ENCODE measurements around the gene ZNF697.
A peak's percentile ranks its signal among the peaks of the same experiment; 100 is the strongest.
"Not testable (repeated sequence)": the region's sequence is repeated elsewhere in the genome, so short reads cannot be mapped to it uniquely, and the experiment has no call there.

ZNF697 gene

GRCh38 chr1:119622311-119623192, 25.5 kb downstream of the ZNF697 start:
- H2BK15ac ChIP-seq (ENCODE audit: low read depth, poor library complexity, severe bottlenecking) = no peak overlapping the region
- H2BK5ac ChIP-seq (ENCODE audit: low read depth, low read length, poor library complexity, severe bottlenecking) = no peak overlapping the region
- H3K4me3 ChIP-seq (ENCODE audit: insufficient read depth in 1 of 2, low read depth in 1 of 2, low read length in 2 of 2) = no peak overlapping the region
- H3K4me1 ChIP-seq (ENCODE audit: control insufficient read depth, insufficient read depth, low read depth, low read length) = peaks cover 11% of the 10 kb centered on the region
- H3K14ac ChIP-seq (ENCODE audit: low read length in 2 of 2) = no peak overlapping the region
- H3K79me1 ChIP-seq (replicated peaks; ENCODE audit: low read length, poor library complexity, severe bottlenecking) = peaks cover 38% of the 10 kb centered on the region
- H3K4me2 ChIP-seq (ENCODE audit: low read length, poor library complexity, severe bottlenecking) = no peak overlapping the region
- no peak overlapping the region for H2AFZ ChIP-seq (ENCODE audit: low read depth, low read length)
- no peaks in the 10 kb centered on the region for H3K27me3 ChIP-seq (ENCODE audit: control insufficient read depth in 1 of 2, insufficient read depth in 1 of 2, low read length in 2 of 2)
- H2BK12ac ChIP-seq (ENCODE audit: low read length in 2 of 2) = no peak overlapping the region
- no peak overlapping the region for H3K9ac ChIP-seq (ENCODE audit: low read length)
- H3K23ac ChIP-seq (ENCODE audit: low read length in 2 of 2) = no peak overlapping the region
- H3K9me3 ChIP-seq (ENCODE audit: control insufficient read depth, low read length) = no peaks in the 10 kb centered on the region
- no peak overlapping the region for H2AK5ac ChIP-seq (ENCODE audit: low read length, severe bottlenecking)
- no peak overlapping the region for H4K91ac ChIP-seq (ENCODE audit: low read length)
- DNase-seq = no peak
- H3K18ac ChIP-seq (ENCODE audit: low read depth in 1 of 2, low read length in 2 of 2) = no peak overlapping the region
- no peak overlapping the region for H4K8ac ChIP-seq (ENCODE audit: low read length)
- H3K36me3 ChIP-seq (ENCODE audit: control insufficient read depth in 1 of 2, insufficient read depth in 2 of 2, low read depth in 1 of 2, low read length in 2 of 2) = peaks cover 35 to 55% of the 10 kb centered on the region in 2 experiments
- no peak overlapping the region for H3K4ac ChIP-seq (ENCODE audit: low read depth in 1 of 2, low read length in 2 of 2)
- H2BK120ac ChIP-seq (ENCODE audit: low read depth, low read length) = no peak overlapping the region
- WGBS = 98% methylated on average over 67 of the region's 67 CpGs
- H3K27ac ChIP-seq (ENCODE audit: low read length, poor library complexity, severe bottlenecking) = no peak overlapping the region

- Histone ChIP-seq H3K4ac (ENCODE audit: low read depth in 1 of 2, low read length in 2 of 2) (no peak overlapping the region), H3K27ac (ENCODE audit: low read length, poor library complexity, severe bottlenecking) (no peak overlapping the region), H3K14ac (ENCODE audit: low read length in 2 of 2) (no peak overlapping the region), H2BK12ac (ENCODE audit: low read length in 2 of 2) (no peak overlapping the region), H3K36me3 (ENCODE audit: control insufficient read depth in 1 of 2, insufficient read depth in 2 of 2, low read depth in 1 of 2, low read length in 2 of 2) (peaks cover 35 to 55% of the 10 kb centered on the region in 2 experiments), H4K8ac (ENCODE audit: low read length) (no peak overlapping the region), H3K4me1 (ENCODE audit: control insufficient read depth, insufficient read depth, low read depth, low read length) (peaks cover 7% of the 10 kb centered on the region), H4K91ac (ENCODE audit: low read length) (no peak overlapping the region), H3K9ac (ENCODE audit: low read length) (no peak overlapping the region), H3K9me3 (ENCODE audit: control insufficient read depth, low read length) (no peaks in the 10 kb centered on the region), H2AFZ (ENCODE audit: low read depth, low read length) (no peak overlapping the region), H2AK5ac (ENCODE audit: low read length, severe bottlenecking) (no peak overlapping the region), H2BK15ac (ENCODE audit: low read depth, poor library complexity, severe bottlenecking) (no peak overlapping the region), H2BK5ac (ENCODE audit: low read depth, low read length, poor library complexity, severe bottlenecking) (no peak overlapping the region), H3K23ac (ENCODE audit: low read length in 2 of 2) (no peak overlapping the region), H3K4me2 (ENCODE audit: low read length, poor library complexity, severe bottlenecking) (no peak overlapping the region), H2BK120ac (ENCODE audit: low read depth, low read length) (no peak overlapping the region), H3K27me3 (ENCODE audit: control insufficient read depth in 1 of 2, insufficient read depth in 1 of 2, low read length in 2 of 2) (no peaks in the 10 kb centered on the region), H3K18ac (ENCODE audit: low read depth in 1 of 2, low read length in 2 of 2) (no peak overlapping the region), H3K79me1 (replicated peaks; ENCODE audit: low read length, poor library complexity, severe bottlenecking) (peaks cover 33% of the 10 kb centered on the region), H3K4me3 (ENCODE audit: insufficient read depth in 1 of 2, low read depth in 1 of 2, low read length in 2 of 2) (no peak overlapping the region)
- WGBS = 100% methylated on average over 3 of the region's 4 CpGs
- no peak for DNase-seq
These were observed 26.4 kb downstream of the ZNF697 start for GRCh38 chr1:119621705-119622104.

GRCh38 chr1:119617751-119618691, 30.0 kb downstream of the ZNF697 start:
- H3K79me1 ChIP-seq (replicated peaks; ENCODE audit: low read length, poor library complexity, severe bottlenecking) = peaks cover 14% of the 10 kb centered on the region

GRCh38 chr1:119616748-119617147, 31.3 kb downstream of the ZNF697 start:
- not testable (repeated sequence) for H2BK15ac ChIP-seq (ENCODE audit: low read depth, poor library complexity, severe bottlenecking); DNase-seq; H3K27me3 ChIP-seq (ENCODE audit: control insufficient read depth in 1 of 2, insufficient read depth in 1 of 2, low read length in 2 of 2); H3K14ac ChIP-seq (ENCODE audit: low read length in 2 of 2); H3K23ac ChIP-seq (ENCODE audit: low read length in 2 of 2); H4K8ac ChIP-seq (ENCODE audit: low read length); H3K9me3 ChIP-seq (ENCODE audit: control insufficient read depth, low read length); H2BK12ac ChIP-seq (ENCODE audit: low read length in 2 of 2); H4K91ac ChIP-seq (ENCODE audit: low read length); H3K9ac ChIP-seq (ENCODE audit: low read length); H3K4me3 ChIP-seq (ENCODE audit: insufficient read depth in 1 of 2, low read depth in 1 of 2, low read length in 2 of 2); H2BK120ac ChIP-seq (ENCODE audit: low read depth, low read length); H3K79me1 ChIP-seq (replicated peaks; ENCODE audit: low read length, poor library complexity, severe bottlenecking); H2AK5ac ChIP-seq (ENCODE audit: low read length, severe bottlenecking); H3K18ac ChIP-seq (ENCODE audit: low read depth in 1 of 2, low read length in 2 of 2); H3K4me2 ChIP-seq (ENCODE audit: low read length, poor library complexity, severe bottlenecking); H3K27ac ChIP-seq (ENCODE audit: low read length, poor library complexity, severe bottlenecking); H3K4ac ChIP-seq (ENCODE audit: low read depth in 1 of 2, low read length in 2 of 2); H2BK5ac ChIP-seq (ENCODE audit: low read depth, low read length, poor library complexity, severe bottlenecking); H2AFZ ChIP-seq (ENCODE audit: low read depth, low read length)
- Histone ChIP-seq H3K4me1 (ENCODE audit: control insufficient read depth, insufficient read depth, low read depth, low read length) (peaks cover 12% of the 10 kb centered on the region), H3K36me3 (ENCODE audit: control insufficient read depth in 1 of 2, insufficient read depth in 2 of 2, low read depth in 1 of 2, low read length in 2 of 2) (peaks cover 0 to 23% of the 10 kb centered on the region in 2 experiments)
- no CpG with 5 or more reads among the region's 1 CpG for WGBS

More at GRCh38 chr1:119617751-119618691, 30.0 kb downstream of the ZNF697 start:
- no peak overlapping the region for H2BK12ac ChIP-seq (ENCODE audit: low read length in 2 of 2)
- H3K9ac ChIP-seq (ENCODE audit: low read length) = no peak overlapping the region
- peak overlapping the region; percentile 42 for H3K27ac ChIP-seq (ENCODE audit: low read length, poor library complexity, severe bottlenecking)
- no peak overlapping the region for H3K18ac ChIP-seq (ENCODE audit: low read depth in 1 of 2, low read length in 2 of 2)
- peak overlapping the region; percentile 22 for H2AK5ac ChIP-seq (ENCODE audit: low read length, severe bottlenecking)
- H2BK120ac ChIP-seq (ENCODE audit: low read depth, low read length) = no peak overlapping the region
- no peak overlapping the region for H3K23ac ChIP-seq (ENCODE audit: low read length in 2 of 2)
- H3K36me3 ChIP-seq (ENCODE audit: control insufficient read depth in 1 of 2, insufficient read depth in 2 of 2, low read depth in 1 of 2, low read length in 2 of 2) = peaks cover 9 to 35% of the 10 kb centered on the region in 2 experiments
- no peak overlapping the region for H2BK15ac ChIP-seq (ENCODE audit: low read depth, poor library complexity, severe bottlenecking)
- H3K4me2 ChIP-seq (ENCODE audit: low read length, poor library complexity, severe bottlenecking) = no peak overlapping the region
- no peak overlapping the region for H3K4ac ChIP-seq (ENCODE audit: low read depth in 1 of 2, low read length in 2 of 2)
- no peak overlapping the region for H4K8ac ChIP-seq (ENCODE audit: low read length)
- no peak overlapping the region for H2AFZ ChIP-seq (ENCODE audit: low read depth, low read length)
- DNase-seq = no peak
- H2BK5ac ChIP-seq (ENCODE audit: low read depth, low read length, poor library complexity, severe bottlenecking) = no peak overlapping the region
- no peak overlapping the region for H4K91ac ChIP-seq (ENCODE audit: low read length)
- no peaks in the 10 kb centered on the region for H3K9me3 ChIP-seq (ENCODE audit: control insufficient read depth, low read length)
- H3K4me1 ChIP-seq (ENCODE audit: control insufficient read depth, insufficient read depth, low read depth, low read length) = peaks cover 9% of the 10 kb centered on the region
- H3K14ac ChIP-seq (ENCODE audit: low read length in 2 of 2) = no peak overlapping the region
- 98% methylated on average over 5 of the region's 5 CpGs for WGBS
- no peak overlapping the region for H3K4me3 ChIP-seq (ENCODE audit: insufficient read depth in 1 of 2, low read depth in 1 of 2, low read length in 2 of 2)
- no peaks in the 10 kb centered on the region for H3K27me3 ChIP-seq (ENCODE audit: control insufficient read depth in 1 of 2, insufficient read depth in 1 of 2, low read length in 2 of 2)
